Activated naive CD8-positive, alpha-beta T cell treated with anti-CD3 and anti-CD28 coated beads, Interleukin-2, amount 50 U/mL, for 24 hours (primary cell): ENCODE results near the gene KIF18B.
A peak's percentile ranks its signal among the peaks of the same experiment; 100 is the strongest.

Experiments used
- ATAC-seq: fragments of 150-1000 bp; cut with Tn5 transposase; one replicate; pipeline ENCODE4 v1.10.0; 2021
- DNase-seq: peaks from one replicate; pipeline ENCODE4 v3.0.0; 2021
- H3K27ac Mint-ChIP-seq: one replicate; pipeline ENCODE4 v1.8.0; 2021; ENCODE audit warnings: mild to moderate bottlenecking, mixed read lengths
- H3K27me3 Mint-ChIP-seq: one replicate; pipeline ENCODE4 v1.8.0; 2021; ENCODE audit warnings: mixed read lengths
- H3K36me3 Mint-ChIP-seq: one replicate; pipeline ENCODE4 v1.8.0; 2021; ENCODE audit warnings: low read depth, mixed read lengths
- H3K4me1 Mint-ChIP-seq: one replicate; pipeline ENCODE4 v1.8.0; 2021; ENCODE audit warnings: mixed read lengths
- H3K4me3 Mint-ChIP-seq: one replicate; pipeline ENCODE4 v1.8.0; 2021; ENCODE audit warnings: mild to moderate bottlenecking, moderate library complexity, mixed read lengths
- H3K9me3 Mint-ChIP-seq: one replicate; pipeline ENCODE4 v1.8.0; 2021; ENCODE audit warnings: mixed read lengths

Gene KIF18B

DNA sequence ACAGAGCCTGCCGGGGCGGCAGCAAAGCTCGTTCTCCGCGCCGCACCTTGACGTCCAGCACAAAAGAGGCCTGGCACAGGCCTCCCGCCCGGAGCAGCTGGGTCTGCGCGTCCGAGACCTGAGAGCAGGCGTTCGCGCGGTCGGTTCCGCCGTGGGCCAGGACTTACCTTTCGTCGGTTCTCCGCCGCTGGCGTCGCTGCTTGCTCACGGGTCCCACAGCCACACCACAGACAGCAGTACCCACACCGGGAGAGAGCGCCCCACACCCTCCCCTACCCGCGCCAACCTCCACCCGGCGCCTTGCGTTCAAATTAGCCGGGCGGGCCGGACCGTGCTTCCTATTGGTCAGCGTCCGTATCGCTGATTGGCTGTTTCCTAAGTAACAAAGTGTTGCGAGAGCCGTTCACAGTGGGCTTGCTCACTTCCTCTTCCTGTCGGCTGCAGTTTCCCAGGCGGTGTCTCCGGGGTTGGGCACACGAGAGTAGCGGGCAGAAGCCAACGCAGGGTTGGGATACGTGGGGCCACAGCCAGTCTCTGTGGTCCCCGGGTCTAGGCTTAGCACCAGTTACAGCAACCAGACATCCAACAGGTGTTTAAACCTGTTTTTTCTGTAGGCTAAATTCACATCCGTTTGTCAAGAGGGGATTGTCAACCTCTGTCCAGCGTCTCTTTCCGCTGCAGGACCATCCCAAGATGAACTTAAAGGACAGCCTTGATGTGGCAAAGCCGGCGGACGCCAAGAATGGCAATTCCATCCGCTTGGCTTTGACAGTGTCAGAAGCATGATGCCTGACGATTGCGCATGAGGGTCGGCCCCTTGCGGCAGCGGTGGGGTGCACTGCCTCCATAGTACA, at the start of gene KIF18B:
Gene KIF18B (minus strand): TSS at position 313 of the 854 bp plus-strand sequence. CDS start 11,429 bp downstream, outside the sequence.
- Mint-ChIP-seq H3K4me3 (peak within 1 kb of the TSS; percentile 89), H3K9me3 (no peaks in the 10 kb centered on the region), H3K36me3 (peaks cover 19% of the 10 kb centered on the region), H3K27me3 (peaks cover 4% of the 10 kb centered on the region), H3K4me1 (peaks cover 23% of the 10 kb centered on the region), H3K27ac (peak within 1 kb of the TSS; percentile 87)
- DNase-seq (peak; percentile 89), ATAC-seq (peak; percentile 97)

DNA sequence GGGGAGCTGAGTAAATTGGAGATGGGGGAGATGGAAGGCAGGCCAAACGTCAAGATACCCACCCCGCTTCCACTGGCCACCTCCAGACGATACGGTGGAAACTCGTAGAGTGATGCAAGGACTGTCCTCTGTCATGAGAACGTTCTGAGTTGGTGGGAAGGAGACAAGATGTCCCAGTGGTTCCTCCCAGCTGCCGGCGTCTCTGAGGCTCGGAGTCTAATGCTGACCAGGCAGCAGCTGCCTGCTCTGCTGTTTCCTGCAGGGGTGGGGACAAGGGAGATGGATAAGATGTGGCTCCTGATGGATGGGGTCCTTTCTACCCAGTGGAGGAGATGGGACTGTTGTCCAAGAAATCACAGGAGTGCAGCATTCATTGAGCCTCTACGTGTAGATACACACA, 48.7 kb upstream of the KIF18B start:
- no peak for DNase-seq
- H3K4me3 Mint-ChIP-seq, result no peak overlapping the region
- peaks cover 9% of the 10 kb centered on the region for H3K27me3 Mint-ChIP-seq
- ATAC-seq, result no peak
- no peaks in the 10 kb centered on the region for H3K4me1 Mint-ChIP-seq
- H3K36me3 Mint-ChIP-seq, result no peaks in the 10 kb centered on the region
- no peak overlapping the region for H3K27ac Mint-ChIP-seq
- H3K9me3 Mint-ChIP-seq, result peaks cover 8% of the 10 kb centered on the region

DNA sequence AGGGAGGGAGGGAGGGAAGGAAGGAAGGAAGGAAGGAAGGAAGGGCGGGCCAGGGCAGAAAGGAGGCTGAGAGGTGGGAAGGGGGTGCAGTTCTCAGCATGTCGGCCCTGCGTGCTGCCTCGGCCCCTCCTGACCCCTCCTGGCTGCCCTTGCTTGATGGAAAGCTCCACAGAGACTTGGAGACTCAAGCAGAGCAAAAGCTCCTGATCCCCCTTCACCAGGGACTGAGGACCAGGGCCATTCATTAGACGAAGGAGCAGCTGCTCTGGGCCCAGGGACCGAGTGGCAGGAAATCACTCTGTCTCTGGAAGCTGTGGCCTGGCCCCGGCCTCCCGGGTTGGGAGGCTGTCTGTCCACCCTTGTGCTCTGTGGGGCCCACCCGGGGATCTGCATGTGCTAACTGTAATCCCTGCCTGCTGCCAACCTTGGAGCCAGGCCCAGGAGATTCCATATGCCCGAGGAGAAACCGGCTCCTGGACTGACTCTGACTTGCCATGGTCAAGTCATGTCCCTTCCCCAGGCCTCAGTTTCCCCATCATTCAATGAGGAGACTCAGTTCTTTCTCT, 47.9 kb upstream of the KIF18B start:
- no peak overlapping the region for H3K4me3 Mint-ChIP-seq
- H3K4me1 Mint-ChIP-seq, result no peaks in the 10 kb centered on the region
- H3K27ac Mint-ChIP-seq, result no peak overlapping the region
- peaks cover 8% of the 10 kb centered on the region for H3K9me3 Mint-ChIP-seq
- no peaks in the 10 kb centered on the region for H3K36me3 Mint-ChIP-seq
- ATAC-seq (no peak), DNase-seq (no peak)
- H3K27me3 Mint-ChIP-seq, result peaks cover 10% of the 10 kb centered on the region

DNA sequence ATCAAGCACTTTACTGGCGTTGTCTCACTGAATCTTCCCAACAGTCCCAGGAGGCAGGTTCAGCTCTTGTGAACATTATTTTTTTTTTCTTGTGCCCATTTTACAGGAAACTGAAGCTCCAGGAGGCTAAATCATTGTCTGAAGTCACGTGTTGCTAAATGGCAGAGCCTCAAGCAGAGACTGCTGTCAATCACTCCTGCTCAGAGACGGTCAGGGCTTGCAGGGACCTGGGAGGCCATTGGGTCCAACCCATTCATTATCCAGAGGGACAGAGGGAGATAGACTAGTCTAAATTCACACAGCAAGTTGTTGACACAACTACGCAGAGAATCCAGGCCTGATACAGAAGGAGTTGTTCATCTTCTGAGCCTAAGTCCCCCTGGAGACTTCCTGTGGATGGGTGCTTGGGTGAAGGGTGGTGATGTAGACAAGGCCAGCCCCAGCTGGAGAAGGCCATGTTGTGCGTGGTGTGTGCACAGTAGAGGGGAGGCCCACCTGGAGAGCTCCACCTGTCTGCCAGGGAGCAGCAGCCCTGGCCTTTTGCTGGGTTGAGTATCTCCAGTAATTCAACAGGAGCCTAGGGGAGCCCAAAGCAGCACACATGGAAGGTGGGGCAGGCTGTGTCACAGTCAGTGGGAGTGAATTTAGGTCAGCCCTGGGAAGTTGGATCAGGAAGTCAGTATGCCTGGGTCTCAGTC, 44.8 kb upstream of the KIF18B start:
- Mint-ChIP-seq H3K4me1 (peaks cover 6% of the 10 kb centered on the region), H3K9me3 (no peaks in the 10 kb centered on the region), H3K27ac (no peak overlapping the region), H3K36me3 (no peaks in the 10 kb centered on the region), H3K27me3 (peaks cover 35% of the 10 kb centered on the region), H3K4me3 (no peak overlapping the region)
- ATAC-seq (no peak), DNase-seq (no peak)

DNA sequence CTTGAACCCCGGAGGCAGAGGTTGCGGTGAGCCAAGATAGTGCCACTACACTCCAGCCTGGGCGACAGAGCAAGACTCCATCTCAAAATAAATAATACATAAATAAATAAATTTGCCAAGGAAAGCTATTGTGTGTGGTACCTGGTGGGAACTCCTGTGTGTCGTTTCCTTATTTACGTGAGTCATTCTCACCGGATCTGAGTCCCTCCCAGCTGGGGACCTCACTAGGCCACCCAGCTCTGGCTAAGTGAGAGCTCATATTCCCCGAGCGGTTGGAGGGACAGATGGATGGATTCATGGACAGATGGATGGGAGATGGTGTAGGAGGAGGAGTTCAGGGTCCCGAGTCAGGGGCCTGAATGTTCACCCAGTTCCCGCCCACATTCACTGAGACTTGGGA, 43.4 kb upstream of the KIF18B start:
- no peak overlapping the region for H3K4me3 Mint-ChIP-seq
- H3K36me3 Mint-ChIP-seq, result no peaks in the 10 kb centered on the region
- peaks cover 6% of the 10 kb centered on the region for H3K4me1 Mint-ChIP-seq
- H3K27me3 Mint-ChIP-seq, result peaks cover 42% of the 10 kb centered on the region
- H3K9me3 Mint-ChIP-seq, result no peaks in the 10 kb centered on the region
- no peak for DNase-seq
- no peak overlapping the region for H3K27ac Mint-ChIP-seq
- no peak for ATAC-seq

DNA sequence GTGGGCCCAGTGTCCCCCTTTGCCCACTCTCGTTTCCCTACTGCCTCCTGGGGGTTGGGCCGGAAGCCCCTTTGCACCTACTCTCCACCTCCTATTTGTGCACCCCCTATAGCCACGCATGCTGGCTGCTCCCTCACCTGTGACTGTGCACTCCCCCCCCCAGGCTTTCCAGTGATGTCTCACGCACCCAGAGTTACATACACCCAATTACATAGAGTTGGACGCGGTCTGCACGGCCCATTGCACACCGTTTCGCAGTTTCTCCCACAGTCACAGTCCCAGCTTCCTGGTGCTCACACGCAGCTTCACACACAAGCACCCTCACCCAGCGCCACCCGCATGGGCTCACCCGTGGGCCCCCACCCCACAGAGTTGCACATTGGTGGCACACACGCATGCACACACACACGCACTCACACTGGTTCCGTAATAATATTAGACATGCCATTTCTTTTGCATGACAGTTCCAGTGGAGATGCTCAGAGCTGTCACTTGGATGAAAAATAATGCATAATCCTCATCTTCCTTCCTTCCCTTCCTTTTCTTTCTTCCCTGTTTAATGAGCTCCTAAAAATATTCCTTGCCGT, 42.1 kb upstream of the KIF18B start:
- H3K4me1 Mint-ChIP-seq, result peaks cover 6% of the 10 kb centered on the region
- no peak overlapping the region for H3K27ac Mint-ChIP-seq
- H3K9me3 Mint-ChIP-seq, result no peaks in the 10 kb centered on the region
- no peak overlapping the region for H3K4me3 Mint-ChIP-seq
- H3K36me3 Mint-ChIP-seq, result no peaks in the 10 kb centered on the region
- ATAC-seq (no peak), DNase-seq (no peak)
- H3K27me3 Mint-ChIP-seq, result peaks cover 51% of the 10 kb centered on the region

DNA sequence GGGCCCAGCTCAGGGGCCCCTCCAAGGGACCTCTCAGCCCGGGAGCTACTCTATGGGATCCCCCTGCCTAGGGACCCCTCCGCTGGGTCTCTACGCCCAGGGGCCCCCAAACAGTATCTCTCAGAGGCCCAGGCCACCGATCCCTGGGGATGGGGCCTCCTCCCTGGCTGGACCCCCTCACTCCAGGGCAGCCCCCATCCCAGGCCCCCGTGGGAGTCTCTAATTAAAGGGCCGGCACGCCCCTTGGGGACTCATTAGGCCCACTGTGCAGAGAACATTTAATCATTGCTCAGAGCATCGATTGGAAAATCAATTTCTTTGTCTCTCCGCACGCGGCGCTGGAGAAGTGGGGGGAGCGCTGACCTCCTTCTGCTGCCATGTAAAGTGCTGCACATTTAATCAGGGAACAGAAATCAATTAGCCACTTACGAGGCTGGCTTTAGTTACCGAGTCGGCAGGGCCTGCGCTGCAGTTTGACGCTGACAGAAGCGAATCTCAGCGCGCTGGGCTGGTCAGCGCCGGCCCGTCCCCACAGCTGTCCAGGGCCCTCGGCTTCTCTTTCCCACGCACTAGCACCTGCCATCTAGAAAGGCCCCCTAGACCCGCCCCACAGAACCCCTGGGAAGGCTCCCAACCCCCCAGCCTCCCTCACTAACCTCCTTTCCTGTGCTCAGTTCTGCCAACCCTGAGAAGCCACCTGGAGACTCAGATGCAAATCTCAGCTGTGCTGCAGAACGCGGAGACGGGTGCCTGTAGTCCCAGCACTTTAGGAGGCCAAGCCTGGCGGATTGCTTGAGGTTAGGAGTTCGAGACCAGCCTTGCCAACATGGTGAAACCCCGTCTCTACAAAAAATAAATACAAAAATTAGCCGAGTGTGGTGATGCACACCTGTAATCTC, 40.7 kb upstream of the KIF18B start:
- no peaks in the 10 kb centered on the region for H3K36me3 Mint-ChIP-seq
- no peaks in the 10 kb centered on the region for H3K9me3 Mint-ChIP-seq
- peaks cover 6% of the 10 kb centered on the region for H3K4me1 Mint-ChIP-seq
- H3K4me3 Mint-ChIP-seq, result no peak overlapping the region
- peaks cover 48% of the 10 kb centered on the region for H3K27me3 Mint-ChIP-seq
- DNase-seq (no peak), ATAC-seq (no peak)
- no peak overlapping the region for H3K27ac Mint-ChIP-seq

DNA sequence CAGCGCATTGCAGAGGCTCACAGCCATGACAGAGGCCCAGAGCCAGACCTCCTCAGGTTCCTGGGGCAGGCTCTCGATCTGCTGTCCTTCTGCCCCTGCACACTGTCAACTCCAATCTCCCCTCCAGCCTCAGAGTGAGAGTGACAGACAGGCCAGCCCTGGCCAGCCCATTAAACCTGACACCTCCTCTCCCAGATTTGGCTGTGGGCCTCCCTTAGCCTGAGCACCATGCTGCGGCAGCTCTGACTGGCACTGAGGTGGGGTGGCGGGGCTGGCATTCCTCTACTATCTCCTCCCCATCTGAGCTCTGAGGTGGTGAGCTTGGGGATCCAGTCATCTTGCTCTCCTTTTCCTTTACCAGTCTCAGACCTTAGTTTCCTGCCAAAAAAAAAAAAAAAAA, 36.0 kb upstream of the KIF18B start:
- H3K27me3 Mint-ChIP-seq, result peaks cover 50% of the 10 kb centered on the region
- H3K27ac Mint-ChIP-seq, result no peak overlapping the region
- ATAC-seq (no peak), DNase-seq (no peak)
- no peaks in the 10 kb centered on the region for H3K36me3 Mint-ChIP-seq
- no peaks in the 10 kb centered on the region for H3K9me3 Mint-ChIP-seq
- H3K4me1 Mint-ChIP-seq, result peaks cover 8% of the 10 kb centered on the region
- no peak overlapping the region for H3K4me3 Mint-ChIP-seq

DNA sequence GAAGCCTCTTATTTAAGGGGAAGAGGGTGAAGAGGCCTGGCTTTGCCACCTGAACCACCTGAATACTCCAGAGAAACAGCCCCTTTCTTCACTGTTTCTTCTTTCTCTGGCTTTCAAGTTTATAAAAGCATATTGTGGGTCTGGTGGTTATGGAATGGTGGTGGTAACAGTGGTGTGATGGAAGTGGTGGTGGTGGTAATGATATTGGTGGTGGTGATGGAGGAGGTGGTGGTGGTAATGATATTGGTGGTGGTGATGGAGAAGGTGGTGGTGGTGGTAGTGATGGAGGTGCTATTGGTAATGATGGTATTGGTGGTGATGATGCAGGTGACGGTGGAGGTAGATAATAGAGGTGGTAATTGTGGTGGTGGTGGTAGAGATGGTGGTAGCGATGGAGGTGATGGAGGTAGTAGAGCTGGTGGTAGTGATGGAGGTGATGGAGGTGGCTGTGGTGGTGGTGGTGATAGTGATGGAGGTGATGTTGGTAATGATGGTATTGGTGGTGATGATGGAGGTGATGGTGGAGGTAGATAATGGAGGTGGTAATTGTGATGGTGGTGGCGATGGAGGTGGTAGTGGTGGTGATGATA, 34.6 kb upstream of the KIF18B start:
- H3K27me3 Mint-ChIP-seq, result peaks cover 44% of the 10 kb centered on the region
- H3K9me3 Mint-ChIP-seq, result no peaks in the 10 kb centered on the region
- H3K4me1 Mint-ChIP-seq, result peaks cover 2% of the 10 kb centered on the region
- no peak overlapping the region for H3K27ac Mint-ChIP-seq
- H3K36me3 Mint-ChIP-seq, result no peaks in the 10 kb centered on the region
- DNase-seq, result no peak
- no peak for ATAC-seq
- H3K4me3 Mint-ChIP-seq, result no peak overlapping the region

DNA sequence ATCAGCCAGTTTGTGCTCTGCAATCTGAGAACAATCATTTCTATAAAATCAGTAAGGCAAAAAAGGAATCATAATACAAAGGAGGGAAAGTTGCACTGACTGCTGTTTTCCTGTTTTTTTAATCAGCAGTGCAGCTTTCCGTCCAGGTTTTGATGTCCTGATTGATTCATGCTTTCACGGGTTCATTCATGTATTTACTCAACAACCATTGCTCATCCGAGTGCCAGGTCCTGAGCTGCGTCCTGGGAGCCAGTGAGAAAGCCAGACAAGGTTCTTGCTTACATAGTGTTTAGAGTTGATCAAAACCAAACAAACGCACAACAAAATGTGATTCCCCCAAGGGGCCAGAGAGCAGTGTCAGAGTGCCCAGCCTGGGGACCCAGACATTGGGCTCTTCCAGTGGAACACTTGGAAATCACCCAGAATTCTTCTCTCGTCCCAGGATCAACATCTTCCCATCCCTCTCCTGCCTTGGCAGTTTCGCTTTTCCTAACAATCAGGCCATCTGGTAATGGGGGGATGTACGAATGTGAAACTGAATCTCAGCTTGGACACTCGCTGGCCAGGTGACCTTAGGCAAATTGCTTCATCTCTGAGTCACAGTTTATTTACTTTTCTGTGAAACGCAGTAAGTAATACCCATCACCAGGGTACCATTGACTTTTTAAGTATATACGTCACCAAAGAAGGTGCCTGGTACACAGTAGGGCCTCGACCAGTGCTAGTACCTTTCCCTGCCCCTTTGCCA, 33.8 kb upstream of the KIF18B start:
- peaks cover 39% of the 10 kb centered on the region for H3K27me3 Mint-ChIP-seq
- DNase-seq (no peak), ATAC-seq (no peak)
- no peak overlapping the region for H3K4me3 Mint-ChIP-seq
- peaks cover 2% of the 10 kb centered on the region for H3K4me1 Mint-ChIP-seq
- no peaks in the 10 kb centered on the region for H3K9me3 Mint-ChIP-seq
- H3K36me3 Mint-ChIP-seq, result no peaks in the 10 kb centered on the region
- no peak overlapping the region for H3K27ac Mint-ChIP-seq

DNA sequence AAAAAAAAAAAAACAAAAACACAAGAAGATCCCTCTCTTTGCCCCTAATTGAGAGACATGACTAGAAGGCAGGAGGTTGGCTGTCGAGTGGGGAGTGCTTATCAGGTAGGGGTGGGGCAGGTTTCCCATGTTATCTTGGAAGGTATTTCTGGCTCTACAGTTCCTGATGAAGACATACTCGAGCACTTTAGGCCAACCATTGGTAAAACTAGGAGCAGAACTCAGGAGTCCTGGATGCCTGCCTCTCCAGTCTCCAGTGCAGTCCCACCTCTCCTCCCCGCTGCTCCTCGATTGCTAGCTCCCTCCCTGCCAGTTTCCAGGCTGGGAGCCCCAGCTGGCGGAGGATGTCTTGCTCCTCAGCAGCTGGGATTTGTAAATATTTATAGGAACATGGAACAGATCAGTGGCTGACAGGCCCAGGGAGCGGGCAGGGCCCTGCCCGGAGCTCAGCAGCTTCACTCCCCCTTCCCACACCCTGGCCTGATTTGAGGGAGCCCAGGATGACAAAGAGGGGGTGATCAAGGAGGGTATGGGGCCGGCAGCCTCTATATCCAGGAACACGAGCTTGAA, 31.9 kb upstream of the KIF18B start:
- Mint-ChIP-seq H3K27me3 (peaks cover 33% of the 10 kb centered on the region), H3K36me3 (no peaks in the 10 kb centered on the region), H3K4me1 (peaks cover 2% of the 10 kb centered on the region), H3K4me3 (no peak overlapping the region), H3K27ac (no peak overlapping the region), H3K9me3 (no peaks in the 10 kb centered on the region)
- DNase-seq, result no peak
- no peak for ATAC-seq

DNA sequence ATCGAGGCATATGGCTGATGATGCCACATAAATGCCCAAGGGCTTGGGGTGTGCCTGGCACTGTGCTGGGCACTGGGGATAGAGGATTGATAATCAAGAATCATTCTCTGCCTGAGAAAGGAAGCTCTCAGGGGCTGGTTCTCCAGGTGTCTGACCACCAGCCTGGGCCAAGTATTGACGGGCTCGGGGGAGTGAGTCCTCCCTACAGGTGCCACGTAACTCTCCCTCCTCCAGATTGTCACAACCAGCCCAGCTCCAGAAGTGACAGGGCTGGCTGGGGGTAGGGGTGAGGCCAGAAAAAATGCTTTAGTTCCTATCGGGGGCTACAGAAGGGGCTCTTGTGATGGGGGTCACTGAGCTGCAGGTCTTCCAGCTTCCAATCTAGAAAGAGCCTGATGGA, 31.2 kb upstream of the KIF18B start:
- H3K36me3 Mint-ChIP-seq, result no peaks in the 10 kb centered on the region
- H3K4me1 Mint-ChIP-seq, result peaks cover 2% of the 10 kb centered on the region
- peaks cover 33% of the 10 kb centered on the region for H3K27me3 Mint-ChIP-seq
- DNase-seq (no peak), ATAC-seq (no peak)
- H3K27ac Mint-ChIP-seq, result no peak overlapping the region
- no peak overlapping the region for H3K4me3 Mint-ChIP-seq
- H3K9me3 Mint-ChIP-seq, result no peaks in the 10 kb centered on the region
